IMR-90 (cell line): ENCODE results near the gene ZFYVE26.

Source experiments
- FOS ChIP-seq: fragments of 150-350 bp; IDR thresholded peaks from 2 replicates; pipeline ENCODE4 v1.6.1; 2016; ENCODE audit warnings: low read depth, low read length
- POLR2A ChIP-seq: IDR thresholded peaks from 2 replicates; pipeline ENCODE4 v1.6.1; 2012; ENCODE audit warnings: mild to moderate bottlenecking, low read depth, low read length
- TF ChIP-seq, protein P1 (sequence below): conservative IDR thresholded peaks from 2 replicates; pipeline ENCODE4 v1.5.1; 2012; ENCODE audit warnings: mild to moderate bottlenecking, low read depth, low read length, improper control_type of control experiment

DNA sequence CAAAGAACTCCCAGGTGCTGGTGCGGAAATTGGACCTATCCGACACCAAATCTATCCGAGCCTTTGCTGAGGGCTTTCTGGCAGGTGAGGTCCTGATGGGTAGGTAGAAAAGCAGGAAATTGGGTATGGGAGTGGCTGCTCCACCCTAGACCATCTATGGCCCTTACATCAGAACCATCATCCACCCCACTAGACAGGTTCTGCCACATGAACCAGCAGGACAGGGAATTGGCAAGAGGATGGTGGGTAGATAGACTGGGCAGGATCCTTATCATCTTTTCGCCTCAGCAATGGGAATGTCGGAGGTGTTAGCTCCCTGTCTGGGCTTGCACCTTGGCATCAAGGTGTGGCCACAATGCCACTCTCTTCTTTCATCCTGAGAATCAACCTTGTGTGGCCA is 91.2 kb downstream of the ZFYVE26 start:
- TF ChIP-seq, protein P1, sequence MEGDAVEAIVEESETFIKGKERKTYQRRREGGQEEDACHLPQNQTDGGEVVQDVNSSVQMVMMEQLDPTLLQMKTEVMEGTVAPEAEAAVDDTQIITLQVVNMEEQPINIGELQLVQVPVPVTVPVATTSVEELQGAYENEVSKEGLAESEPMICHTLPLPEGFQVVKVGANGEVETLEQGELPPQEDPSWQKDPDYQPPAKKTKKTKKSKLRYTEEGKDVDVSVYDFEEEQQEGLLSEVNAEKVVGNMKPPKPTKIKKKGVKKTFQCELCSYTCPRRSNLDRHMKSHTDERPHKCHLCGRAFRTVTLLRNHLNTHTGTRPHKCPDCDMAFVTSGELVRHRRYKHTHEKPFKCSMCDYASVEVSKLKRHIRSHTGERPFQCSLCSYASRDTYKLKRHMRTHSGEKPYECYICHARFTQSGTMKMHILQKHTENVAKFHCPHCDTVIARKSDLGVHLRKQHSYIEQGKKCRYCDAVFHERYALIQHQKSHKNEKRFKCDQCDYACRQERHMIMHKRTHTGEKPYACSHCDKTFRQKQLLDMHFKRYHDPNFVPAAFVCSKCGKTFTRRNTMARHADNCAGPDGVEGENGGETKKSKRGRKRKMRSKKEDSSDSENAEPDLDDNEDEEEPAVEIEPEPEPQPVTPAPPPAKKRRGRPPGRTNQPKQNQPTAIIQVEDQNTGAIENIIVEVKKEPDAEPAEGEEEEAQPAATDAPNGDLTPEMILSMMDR: no peak
- no peak for TF ChIP-seq FOS
- no peak for TF ChIP-seq POLR2A
